NCI-H128 (cell line): ENCODE data around the gene DDI2.
A peak's percentile ranks its signal among the peaks of the same experiment; 100 is the strongest.

Experiments
- DNase-seq: peaks from one replicate; lab custom pipeline; 2025; ENCODE audit not compliant: unreplicated experiment; lab: John Stamatoyannopoulos, UW

DDI2 gene

GRCh38 chr1:15700508-15700907, 83.2 kb downstream of the DDI2 start:
- DNase-seq = no peak

GRCh38 chr1:15701784-15702183, 84.5 kb downstream of the DDI2 start:
- DNase-seq = no peak

GRCh38 chr1:15702722-15703550, 85.7 kb downstream of the DDI2 start:
- DNase-seq = no peak

GRCh38 chr1:15703562-15703961, 86.3 kb downstream of the DDI2 start:
- no peak for DNase-seq

GRCh38 chr1:15704526-15705183, 87.4 kb downstream of the DDI2 start:
- DNase-seq = no peak

- no peak for DNase-seq
Measured at GRCh38 chr1:15705184-15705566, 87.9 kb downstream of the DDI2 start.

GRCh38 chr1:15706751-15707150, 89.5 kb downstream of the DDI2 start:
- DNase-seq = no peak

GRCh38 chr1:15707239-15707925, 90.1 kb downstream of the DDI2 start:
- DNase-seq = no peak

GRCh38 chr1:15708486-15709137, 91.4 kb downstream of the DDI2 start:
- DNase-seq = no peak

- DNase-seq = no peak
Measured at GRCh38 chr1:15709226-15709625, 92.0 kb downstream of the DDI2 start.

- no peak for DNase-seq
Measured at GRCh38 chr1:15712168-15712567, 94.9 kb downstream of the DDI2 start.

- DNase-seq = no peak
Measured at GRCh38 chr1:15714406-15715136, 97.3 kb downstream of the DDI2 start.

GRCh38 chr1:15717418-15718125, 100.3 kb downstream of the DDI2 start:
- DNase-seq = peak; percentile 52

- DNase-seq = no peak
Measured at GRCh38 chr1:15718199-15718601, 100.9 kb downstream of the DDI2 start.
